H1 (cell line): ENCODE data around the gene MIR17HG. TPM values are rescaled to one million over a fixed set of nuclear protein-coding genes. Genes with fewer than 3 reads are reported as not detected.

Source experiments
- CTCF ChIA-PET: fragments of 300-600 bp; sonication (Branson Sonifier 250); formaldehyde crosslinking; loops from one replicate; lab custom pipeline; 2021; ENCODE audit not compliant: partially characterized antibody; lab: Charles Lee
- POLR2A ChIA-PET: fragments of 300-600 bp; sonication (Branson Sonifier 250); formaldehyde crosslinking; loops from one replicate; lab custom pipeline; 2021; ENCODE audit warnings: inconsistent platforms; ENCODE audit not compliant: partially characterized antibody; lab: Charles Lee
- DNase-seq, 2 experiments: peaks; one replicate each; pipeline versions ENCODE4 v3.0.0 to v3.0.0-alpha.2; 2010 to 2022; ENCODE audit warnings: low spot score in 2 of 2, low read depth in 1 of 2, mixed read lengths in 1 of 2
- FAIRE-seq: peaks from 2 replicates; lab custom pipeline; 2011; peaks lifted over from hg19 to GRCh38; lab: Jason Lieb, UNC
- H2AFZ ChIP-seq: 2 replicates; pipeline ENCODE4 v1.8.1; 2012; ENCODE audit warnings: low read length, inconsistent platforms
- H2AK5ac ChIP-seq: 2 replicates; pipeline ENCODE4 v1.6.1; 2013; ENCODE audit warnings: low read depth, low read length
- H2BK120ac ChIP-seq: replicated peaks from 2 replicates; pipeline ENCODE3; 2013; ENCODE audit warnings: low read depth, low read length, inconsistent platforms
- H2BK12ac ChIP-seq: 2 replicates; pipeline ENCODE4 v1.6.1; 2013; ENCODE audit warnings: low read depth, low read length
- H2BK15ac ChIP-seq: 2 replicates; pipeline ENCODE4 v1.6.1; 2013; ENCODE audit warnings: low read length
- H2BK20ac ChIP-seq: 2 replicates; pipeline ENCODE4 v1.6.1; 2013; ENCODE audit warnings: low read length
- H2BK5ac ChIP-seq: 2 replicates; pipeline ENCODE4 v1.6.1; 2013; ENCODE audit warnings: low read depth, low read length
- H3K14ac ChIP-seq: 2 replicates; pipeline ENCODE4 v1.6.1; 2013; ENCODE audit warnings: inconsistent platforms; ENCODE audit not compliant: insufficient read length
- H3K18ac ChIP-seq: 2 replicates; pipeline ENCODE4 v1.6.1; 2013; ENCODE audit warnings: low read length; ENCODE audit errors: extremely low read depth
- H3K23ac ChIP-seq: 2 replicates; pipeline ENCODE4 v1.6.1; 2013; ENCODE audit warnings: inconsistent platforms; ENCODE audit not compliant: insufficient read length
- H3K23me2 ChIP-seq: 2 replicates; pipeline ENCODE4 v1.6.1; 2013; ENCODE audit warnings: low read depth, low read length
- H3K27ac ChIP-seq: 2 replicates; pipeline ENCODE4 v1.6.1; 2011; ENCODE audit warnings: low read depth, low read length, inconsistent platforms
- H3K27me3 ChIP-seq, 4 experiments: replicated peaks in 1 of 4; 1 replicate in 1 of 4; 2 replicates in 3 of 4; pipeline versions ENCODE4 v1.6.1 to v1.8.1; 2011 to 2013; ENCODE audit warnings: low read length in 3 of 4, mild to moderate bottlenecking in 3 of 4, inconsistent platforms in 2 of 4, mixed read lengths in 2 of 4, moderate library complexity in 1 of 4; ENCODE audit not compliant: control insufficient read depth in 3 of 4, insufficient read depth in 3 of 4; ENCODE audit errors: extremely low read depth in 1 of 4
- H3K36me3 ChIP-seq, 4 experiments: 2 replicates each; pipeline versions ENCODE4 v1.6.1 to v1.8.1; 2011 to 2013; ENCODE audit warnings: mild to moderate bottlenecking in 4 of 4, low read length in 3 of 4, moderate library complexity in 2 of 4, control low read depth in 1 of 4, inconsistent platforms in 1 of 4; ENCODE audit not compliant: insufficient read depth in 4 of 4, control insufficient read depth in 2 of 4
- H3K4ac ChIP-seq: replicated peaks from 2 replicates; pipeline ENCODE3; 2013; ENCODE audit warnings: low read length, low read depth, mixed read lengths, inconsistent platforms; ENCODE audit not compliant: insufficient read length
- H3K4me1 ChIP-seq, 4 experiments: replicated peaks in 1 of 4; 1 replicate in 1 of 4; 2 replicates in 3 of 4; pipeline versions ENCODE4 v1.6.1 to v1.8.1; 2011 to 2013; ENCODE audit warnings: low read length in 3 of 4, inconsistent platforms in 2 of 4, mixed read lengths in 1 of 4; ENCODE audit not compliant: insufficient read depth in 4 of 4, control insufficient read depth in 3 of 4
- H3K4me2 ChIP-seq, 2 experiments: 2 replicates each; pipeline versions ENCODE4 v1.6.1 to v1.8.1; 2011 to 2013; ENCODE audit warnings: low read depth in 2 of 2, low read length in 2 of 2, control low read depth in 1 of 2, inconsistent platforms in 1 of 2, mild to moderate bottlenecking in 1 of 2; ENCODE audit not compliant: insufficient read depth in 1 of 2
- H3K4me3 ChIP-seq, 4 experiments: fragments of 200-600, 300-600 bp in 1 of 4; sonication (generic), shearing (Covaris generic), sonication (Bioruptor Twin) in 1 of 4; 2 replicates each; pipeline versions ENCODE4 v1.5.1 to v1.8.1; 2011 to 2016; ENCODE audit warnings: low read length in 4 of 4, low read depth in 3 of 4, control low read depth in 2 of 4, inconsistent platforms in 2 of 4, mild to moderate bottlenecking in 2 of 4, mixed read lengths in 1 of 4, moderate library complexity in 1 of 4; ENCODE audit not compliant: insufficient read depth in 2 of 4; ENCODE audit errors: extremely low read depth in 1 of 4
- H3K56ac ChIP-seq: replicated peaks from 2 replicates; pipeline ENCODE3; 2013; ENCODE audit warnings: low read depth, mild to moderate bottlenecking, mixed read lengths, low read length, inconsistent platforms; ENCODE audit not compliant: insufficient read length
- H3K79me1 ChIP-seq: 2 replicates; pipeline ENCODE4 v1.6.1; 2013; ENCODE audit warnings: low read depth, low read length, control low read depth
- H3K79me2 ChIP-seq, 2 experiments: 2 replicates each; pipeline versions ENCODE4 v1.6.1 to v1.8.1; 2012 to 2013; ENCODE audit warnings: low read length in 2 of 2, mild to moderate bottlenecking in 2 of 2, inconsistent platforms in 1 of 2; ENCODE audit not compliant: insufficient read depth in 2 of 2, control insufficient read depth in 1 of 2
- H3K9ac ChIP-seq, 4 experiments: replicated peaks in 1 of 4; 1 replicate in 1 of 4; 2 replicates in 3 of 4; pipeline versions ENCODE4 v1.6.1 to v1.8.1; 2011 to 2013; ENCODE audit warnings: low read depth in 3 of 4, low read length in 3 of 4, control low read depth in 2 of 4, mild to moderate bottlenecking in 2 of 4, moderate library complexity in 2 of 4, inconsistent platforms in 1 of 4; ENCODE audit errors: extremely low read depth in 1 of 4
- H3K9me3 ChIP-seq, 2 experiments: 2 replicates each; pipeline versions ENCODE4 v1.6.1 to v1.8.1; 2012 to 2013; ENCODE audit warnings: mild to moderate bottlenecking in 2 of 2, moderate library complexity in 2 of 2, control low read depth in 1 of 2, inconsistent platforms in 1 of 2, low read depth in 1 of 2, low read length in 1 of 2, mixed read lengths in 1 of 2; ENCODE audit not compliant: insufficient read depth in 2 of 2
- H4K20me1 ChIP-seq, 2 experiments: replicated peaks in 1 of 2; 2 replicates each; pipeline versions ENCODE3 to v1.8.1; 2011 to 2013; ENCODE audit warnings: inconsistent platforms in 2 of 2, low read length in 2 of 2, mild to moderate bottlenecking in 1 of 2; ENCODE audit not compliant: insufficient read depth in 2 of 2, control insufficient read depth in 1 of 2
- H4K5ac ChIP-seq: 2 replicates; pipeline ENCODE4 v1.6.1; 2013; ENCODE audit warnings: low read length, low read depth, mixed read lengths, inconsistent platforms; ENCODE audit not compliant: insufficient read length
- H4K8ac ChIP-seq: 2 replicates; pipeline ENCODE4 v1.8.0; 2013; ENCODE audit warnings: mild to moderate bottlenecking, moderate library complexity, low read length, inconsistent platforms; ENCODE audit not compliant: insufficient read depth; ENCODE audit errors: extremely low read depth
- H4K91ac ChIP-seq: replicated peaks from 2 replicates; pipeline ENCODE3; 2013; ENCODE audit warnings: low read length, mixed read lengths, inconsistent platforms; ENCODE audit not compliant: insufficient read length
- BRCA1 ChIP-seq: IDR thresholded peaks from 2 replicates; pipeline ENCODE4 v1.6.1; 2012; ENCODE audit warnings: low read depth, low read length, improper control_type of control experiment
- E2F6 ChIP-seq: IDR thresholded peaks from 2 replicates; pipeline ENCODE4 v1.6.1; 2012; ENCODE audit warnings: inconsistent platforms
- GTF2F1 ChIP-seq: IDR thresholded peaks from 2 replicates; pipeline ENCODE4 v1.6.1; 2012; ENCODE audit warnings: low read depth, low read length, improper control_type of control experiment, borderline replicate concordance
- MAX ChIP-seq: IDR thresholded peaks from 2 replicates; pipeline ENCODE4 v1.6.1; 2012; ENCODE audit warnings: inconsistent platforms
- polyA plus RNA-seq, 7 experiments: library from polyadenylated mRNA; depleted of rRNA in 3 of 7; stranded (reverse) in 5 of 7; unstranded in 2 of 7; fragments of >200 nt in 5 of 7; fragments of 200-250 nt in 2 of 7; gene quantifications; 1 replicate in 5 of 7; 2 replicates in 1 of 7; 4 replicates in 1 of 7; pipeline versions ENCODE4 v1.2.1 to v1.2.3, GENCODE V29; 2011 to 2013; ENCODE audit warnings: missing spikeins in 2 of 7, mixed read lengths in 2 of 7
- total RNA-seq: library from RNA; stranded (reverse); fragmentation: NEBNext Ultra II Directional; extraction: Animal tissue kit (Norgen Biotek cat#: 25700); gene quantifications from 2 replicates; pipeline ENCODE4 v1.2.1, GENCODE V29; 2021

The MIR17HG gene
- total and polyA plus RNA-seq, 2 of the 8 experiments (the other 6 are each of a cell fraction or from before 2014, with no cell fraction given) = 11.5 to 36.9 TPM

- FAIRE-seq (no peak), DNase-seq (no peak)
- no peak overlapping the region for H4K8ac ChIP-seq
- H3K56ac ChIP-seq = no peak overlapping the region
- no peak overlapping the region for H3K4me2 ChIP-seq
- no peaks in the 10 kb centered on the region for H4K20me1 ChIP-seq
- no peak overlapping the region for H2AK5ac ChIP-seq
- no peak overlapping the region for H2BK5ac ChIP-seq
- no peaks in the 10 kb centered on the region for H3K36me3 ChIP-seq
- no peak overlapping the region for H2BK120ac ChIP-seq
- H4K5ac ChIP-seq = no peak overlapping the region
- no peak overlapping the region for H3K18ac ChIP-seq
- peaks cover 0 to 2% (median 0%) of the 10 kb centered on the region in 4 experiments; a peak in 1 of 7 replicates for H3K4me1 ChIP-seq
- H3K23me2 ChIP-seq = no peaks in the 10 kb centered on the region
- H3K9ac ChIP-seq = no peak overlapping the region
- no peak for TF ChIP-seq MAX
- TF ChIP-seq BRCA1 = no peak
- no peak for TF ChIP-seq E2F6
- TF ChIP-seq GTF2F1 = no peak
- H3K4ac ChIP-seq = no peak overlapping the region
- no peak overlapping the region for H2BK12ac ChIP-seq
- no peak overlapping the region for H2BK15ac ChIP-seq
- no peak overlapping the region for H3K4me3 ChIP-seq
- no peaks in the 10 kb centered on the region for H3K27me3 ChIP-seq
- CTCF ChIA-PET = interaction anchor here (1.0 kb wide), 1 partner anchor 20 kb away, joined by 4 read pairs; no protein-coding TSS in a partner anchor
- H4K91ac ChIP-seq = no peak overlapping the region
- no peak overlapping the region for H3K27ac ChIP-seq
- no peaks in the 10 kb centered on the region for H3K79me2 ChIP-seq
- no peak overlapping the region for H3K23ac ChIP-seq
- H3K9me3 ChIP-seq = no peaks in the 10 kb centered on the region
- POLR2A ChIA-PET = interaction anchor here (2.5 kb wide), 1 partner anchor 32 kb away, joined by 7 read pairs; the partner anchor contains the start of gene MIR17HG
- no peak overlapping the region for H3K14ac ChIP-seq
- no peak overlapping the region for H2BK20ac ChIP-seq
- H3K79me1 ChIP-seq = no peaks in the 10 kb centered on the region
- no peak overlapping the region for H2AFZ ChIP-seq
Observed at GRCh38 chr13:91314888-91315287, 32.6 kb upstream of the MIR17HG start.
